Fibroblast of lung (primary cell): ENCODE results near the gene MYO1D. TPM values are rescaled to one million over a fixed set of nuclear protein-coding genes. Genes with fewer than 3 reads are reported as not detected.

Source experiments
- DNase-seq, 2 donors: peaks; one replicate each; pipeline versions ENCODE4 v3.0.0 to v3.0.0-alpha.2; 2010; ENCODE audit warnings: low read depth in 2 of 2
- H2AFZ ChIP-seq: 2 replicates; pipeline ENCODE4 v1.5.1; 2012; ENCODE audit warnings: low read length, control low read depth, inconsistent platforms
- H3K27ac ChIP-seq: 2 replicates; pipeline ENCODE4 v1.5.1; 2011; ENCODE audit warnings: low read length, control low read depth; ENCODE audit not compliant: insufficient read depth
- H3K27me3 ChIP-seq: 2 replicates; pipeline ENCODE4 v1.5.1; 2011; ENCODE audit warnings: mild to moderate bottlenecking, low read length; ENCODE audit not compliant: control insufficient read depth, insufficient read depth
- H3K36me3 ChIP-seq: 2 replicates; pipeline ENCODE4 v1.5.1; 2011; ENCODE audit warnings: low read length; ENCODE audit not compliant: control insufficient read depth, insufficient read depth
- H3K4me1 ChIP-seq: 2 replicates; pipeline ENCODE4 v1.5.1; 2011; ENCODE audit warnings: low read length; ENCODE audit not compliant: control insufficient read depth, insufficient read depth; ENCODE audit errors: extremely low read depth
- H3K4me2 ChIP-seq: 2 replicates; pipeline ENCODE4 v1.5.1; 2011; ENCODE audit warnings: low read length, control low read depth; ENCODE audit not compliant: insufficient read depth; ENCODE audit errors: extremely low read depth
- H3K4me3 ChIP-seq, 4 experiments: fragments of 200-600 bp in 1 of 4; sonication (generic) in 1 of 4; replicated peaks in 1 of 4; 2 replicates each; pipeline ENCODE4 v1.5.1; 2011 to 2016; ENCODE audit warnings: low read length in 4 of 4, low read depth in 3 of 4, mild to moderate bottlenecking in 3 of 4, control low read depth in 2 of 4, inconsistent platforms in 1 of 4, mixed read lengths in 1 of 4; ENCODE audit not compliant: insufficient read depth in 1 of 4; ENCODE audit errors: control extremely low read depth in 1 of 4
- H3K79me2 ChIP-seq: 2 replicates; pipeline ENCODE4 v1.5.1; 2012; ENCODE audit warnings: mild to moderate bottlenecking, low read length, inconsistent platforms; ENCODE audit not compliant: control insufficient read depth, insufficient read depth
- H3K9ac ChIP-seq: 2 replicates; pipeline ENCODE4 v1.5.1; 2011; ENCODE audit warnings: mild to moderate bottlenecking, low read length, control low read depth; ENCODE audit not compliant: insufficient read depth
- H3K9me3 ChIP-seq: 2 replicates; pipeline ENCODE4 v1.5.1; 2012; ENCODE audit warnings: low read depth, low read length; ENCODE audit not compliant: control insufficient read depth, insufficient read depth
- H4K20me1 ChIP-seq: 2 replicates; pipeline ENCODE4 v1.5.1; 2011; ENCODE audit warnings: low read length; ENCODE audit not compliant: control insufficient read depth, insufficient read depth; ENCODE audit errors: extremely low read depth
- CTCF ChIP-seq, 2 donors: IDR thresholded peaks in 1 of 2; conservative IDR thresholded peaks in 1 of 2; 1 replicate in 1 of 2; 2 replicates in 1 of 2; pipeline ENCODE4 v1.5.1; 2011 to 2012; ENCODE audit warnings: low read length in 2 of 2, control low read depth in 1 of 2, inconsistent platforms in 1 of 2, low read depth in 1 of 2, mild to moderate bottlenecking in 1 of 2
- EZH2 ChIP-seq: IDR thresholded peaks from 2 replicates; pipeline ENCODE4 v1.5.1; 2012; ENCODE audit warnings: low read length, control low read depth, mild to moderate bottlenecking; ENCODE audit errors: missing control alignments
- polyA plus RNA-seq, 2 donors: library from polyadenylated mRNA; depleted of rRNA in 1 of 2; stranded (reverse) in 1 of 2; unstranded in 1 of 2; fragments of >200 nt; gene quantifications; 2 replicates each; pipeline ENCODE4 v1.2.1, GENCODE V29; 2011 to 2012; ENCODE audit warnings: missing spikeins in 1 of 2
- total RNA-seq: library from RNA; depleted of rRNA; stranded (reverse); fragments of >200 nt; gene quantifications from 2 replicates; pipeline ENCODE4 v1.2.1, GENCODE V29; 2014

MYO1D gene
- total and polyA plus RNA-seq, 2 donors (not counting 1 experiment from before 2014, with no cell fraction given): 35.0 to 46.6 TPM

GRCh38 chr17:32541640-32542039 is 335.3 kb downstream of the MYO1D start:
- no peak overlapping the region for H3K4me2 ChIP-seq
- no peak for DNase-seq
- H3K27me3 ChIP-seq: no peaks in the 10 kb centered on the region
- H3K4me1 ChIP-seq: no peaks in the 10 kb centered on the region
- no peak overlapping the region for H3K4me3 ChIP-seq
- no peaks in the 10 kb centered on the region for H4K20me1 ChIP-seq
- no peak for TF ChIP-seq CTCF (conservative IDR thresholded peaks at IDR 0.05 in 1 of 2, IDR thresholded peaks at IDR 0.05 in 1 of 2; ENCODE audit: low read depth in 1 of 2, low read length in 2 of 2)
- no peak for TF ChIP-seq EZH2
- no peaks in the 10 kb centered on the region for H3K36me3 ChIP-seq
- H2AFZ ChIP-seq: no peak overlapping the region
- no peaks in the 10 kb centered on the region for H3K79me2 ChIP-seq
- H3K9me3 ChIP-seq: no peaks in the 10 kb centered on the region
- no peak overlapping the region for H3K9ac ChIP-seq
- H3K27ac ChIP-seq: no peak overlapping the region

GRCh38 chr17:32536736-32537643 is 339.9 kb downstream of the MYO1D start:
- TF ChIP-seq CTCF (conservative IDR thresholded peaks at IDR 0.05 in 1 of 2, IDR thresholded peaks at IDR 0.05 in 1 of 2; ENCODE audit: low read depth in 1 of 2, low read length in 2 of 2) (no peak), EZH2 (no peak)
- peak; percentile 50 to 55 for DNase-seq
- H3K79me2 ChIP-seq: no peaks in the 10 kb centered on the region
- H3K36me3 ChIP-seq: no peaks in the 10 kb centered on the region
- no peak overlapping the region for H3K27ac ChIP-seq
- no peak overlapping the region for H2AFZ ChIP-seq
- no peak overlapping the region for H3K4me2 ChIP-seq
- no peak overlapping the region for H3K9ac ChIP-seq
- H3K4me1 ChIP-seq: no peaks in the 10 kb centered on the region
- H3K9me3 ChIP-seq: no peaks in the 10 kb centered on the region
- no peaks in the 10 kb centered on the region for H3K27me3 ChIP-seq
- no peaks in the 10 kb centered on the region for H4K20me1 ChIP-seq
- H3K4me3 ChIP-seq: no peak overlapping the region

- H3K79me2 ChIP-seq: no peaks in the 10 kb centered on the region
- no peak for TF ChIP-seq EZH2
- TF ChIP-seq CTCF (conservative IDR thresholded peaks at IDR 0.05 in 1 of 2, IDR thresholded peaks at IDR 0.05 in 1 of 2; ENCODE audit: low read depth in 1 of 2, low read length in 2 of 2): no peak
- no peak for DNase-seq
- H3K36me3 ChIP-seq: no peaks in the 10 kb centered on the region
- H4K20me1 ChIP-seq: no peaks in the 10 kb centered on the region
- H3K4me3 ChIP-seq: no peak overlapping the region
- H3K4me1 ChIP-seq: no peaks in the 10 kb centered on the region
- no peak overlapping the region for H3K4me2 ChIP-seq
- no peak overlapping the region for H3K9ac ChIP-seq
- no peak overlapping the region for H2AFZ ChIP-seq
- H3K9me3 ChIP-seq: no peaks in the 10 kb centered on the region
- H3K27ac ChIP-seq: no peak overlapping the region
- H3K27me3 ChIP-seq: no peaks in the 10 kb centered on the region
These were observed 343.6 kb downstream of the MYO1D start for GRCh38 chr17:32533296-32533695.
